ENCODE measurements around the gene FN1.

- TF ChIP-seq CTCF (conservative IDR thresholded peaks at IDR 0.05; ENCODE audit: low read length): no peak
- no peak for TF ChIP-seq EZH2phosphoT487 (IDR thresholded peaks at IDR 0.05; ENCODE audit: borderline replicate concordance)
These were observed 5.2 kb downstream of the FN1 start for GRCh38 chr2:215430528-215431187.
